HepG2 (cell line): Measurements from ENCODE around the gene PRDX2. TPM values are rescaled to one million over a fixed set of nuclear protein-coding genes. Genes with fewer than 3 reads are reported as not detected.

ENCODE experiments used
- BATF2 ChIP-seq: sonication (generic); formaldehyde crosslinking; IDR thresholded peaks from 2 replicates; pipeline ENCODE4 v1.8.0; 2022; ENCODE audit warnings: mild to moderate bottlenecking, missing genetic modification reagents, moderate library complexity
- BCL6 ChIP-seq: IDR thresholded peaks from 2 replicates; pipeline ENCODE4 v1.6.1; 2016; ENCODE audit warnings: missing genetic modification reagents, missing compliant biosample characterization
- CEBPB ChIP-seq: IDR thresholded peaks from 2 replicates; pipeline ENCODE4 v1.6.1; 2011; ENCODE audit warnings: low read depth, low read length, improper control_type of control experiment, borderline replicate concordance
- CREBL2 ChIP-seq: sonication (generic); formaldehyde crosslinking; IDR thresholded peaks from 2 replicates; pipeline ENCODE4 v1.8.1; 2023; ENCODE audit warnings: missing genetic modification reagents, mild to moderate bottlenecking, borderline replicate concordance
- EHMT2 ChIP-seq: fragments of 200-600 bp; sonication (generic); IDR thresholded peaks from 2 replicates; pipeline ENCODE4 v1.7.0; 2017; ENCODE audit warnings: antibody characterized with exemption, low read depth, low read length, borderline replicate concordance
- FOXK1 ChIP-seq: sonication (generic); formaldehyde crosslinking; IDR thresholded peaks from 2 replicates; pipeline ENCODE4 v1.4.0; 2020; ENCODE audit warnings: low read depth, missing genetic modification reagents, borderline replicate concordance
- HDAC2 ChIP-seq: sonication (generic); formaldehyde crosslinking; IDR thresholded peaks from 2 replicates; pipeline ENCODE4 v1.4.0; 2020; ENCODE audit warnings: missing genetic modification reagents
- MBNL3 ChIP-seq: fragments of 250-450 bp; sonication (Bioruptor Pico); conservative IDR thresholded peaks from 2 replicates; pipeline ENCODE4 v1.8.0; 2022; ENCODE audit warnings: mild to moderate bottlenecking, inconsistent platforms
- MLXIP ChIP-seq: sonication (generic); formaldehyde crosslinking; IDR thresholded peaks from 2 replicates; pipeline ENCODE4 v1.9.0; 2021; ENCODE audit warnings: missing genetic modification reagents, borderline replicate concordance
- NFYC ChIP-seq: IDR thresholded peaks from 2 replicates; pipeline ENCODE4 v1.6.1; 2016; ENCODE audit warnings: missing genetic modification reagents, missing compliant biosample characterization
- NPAS2 ChIP-seq: sonication (generic); formaldehyde crosslinking; IDR thresholded peaks from 2 replicates; pipeline ENCODE4 v1.8.0; 2022; ENCODE audit warnings: mild to moderate bottlenecking, missing genetic modification reagents, borderline replicate concordance
- PITX1 ChIP-seq: sonication (generic); formaldehyde crosslinking; IDR thresholded peaks from 2 replicates; pipeline ENCODE4 v1.5.1; 2020; ENCODE audit warnings: mild to moderate bottlenecking, missing genetic modification reagents
- PTBP1 ChIP-seq: fragments of 200-400 bp; formaldehyde crosslinking; IDR thresholded peaks from 2 replicates; pipeline ENCODE4 v1.6.1; 2018; ENCODE audit warnings: low read length, low read depth; ENCODE audit not compliant: poor library complexity, severe bottlenecking
- REXO4 ChIP-seq: sonication (generic); formaldehyde crosslinking; IDR thresholded peaks from 2 replicates; pipeline ENCODE4 v1.8.0; 2022; ENCODE audit warnings: missing genetic modification reagents, mild to moderate bottlenecking, borderline replicate concordance
- SPEN ChIP-seq: sonication (generic); formaldehyde crosslinking; IDR thresholded peaks from 2 replicates; pipeline ENCODE4 v1.5.1; 2020; ENCODE audit warnings: low read depth, mild to moderate bottlenecking, missing genetic modification reagents
- TAF1 ChIP-seq: sonication (generic); formaldehyde crosslinking; IDR thresholded peaks from 2 replicates; pipeline ENCODE4 v1.4.0; 2020; ENCODE audit warnings: missing genetic modification reagents
- ZBTB14 ChIP-seq: sonication (generic); formaldehyde crosslinking; IDR thresholded peaks from 2 replicates; pipeline ENCODE4 v1.4.0; 2020; ENCODE audit warnings: missing genetic modification reagents
- ZBTB25 ChIP-seq: IDR thresholded peaks from 2 replicates; pipeline ENCODE4 v1.6.1; 2018; ENCODE audit warnings: missing genetic modification reagents
- ZNF101 ChIP-seq: sonication (generic); formaldehyde crosslinking; IDR thresholded peaks from 2 replicates; pipeline ENCODE4 v1.4.0; 2020; ENCODE audit warnings: mild to moderate bottlenecking, low read depth, missing genetic modification reagents, borderline replicate concordance
- ZNF292 ChIP-seq: sonication (generic); formaldehyde crosslinking; IDR thresholded peaks from 2 replicates; pipeline ENCODE4 v1.8.1; 2022; ENCODE audit warnings: mild to moderate bottlenecking, low read depth, missing genetic modification reagents, borderline replicate concordance
- ZNF552 ChIP-seq: sonication (generic); formaldehyde crosslinking; IDR thresholded peaks from 2 replicates; pipeline ENCODE4 v1.9.0; 2022; ENCODE audit warnings: missing genetic modification reagents, mild to moderate bottlenecking, borderline replicate concordance
- ZNF772 ChIP-seq: sonication (generic); formaldehyde crosslinking; IDR thresholded peaks from 2 replicates; pipeline ENCODE4 v1.5.0; 2020; ENCODE audit warnings: mild to moderate bottlenecking, missing genetic modification reagents
- ZNF777 ChIP-seq: sonication (generic); formaldehyde crosslinking; IDR thresholded peaks from 2 replicates; pipeline ENCODE4 v1.4.0; 2020; ENCODE audit warnings: missing genetic modification reagents
- polyA plus RNA-seq, 8 experiments: library from polyadenylated mRNA; depleted of rRNA in 3 of 8; stranded (reverse) in 7 of 8; unstranded in 1 of 8; fragments of >200 nt; fragmentation: Illumina TruSeq in 4 of 8; extraction: Trizol in 4 of 8; gene quantifications; 2 replicates each; pipeline versions ENCODE4 v1.2.1 to v1.2.3, GENCODE V29; 2011 to 2016; ENCODE audit warnings: low read depth in 4 of 8, missing spikeins in 1 of 8, mixed read lengths in 1 of 8; ENCODE audit not compliant: insufficient read depth in 1 of 8
- total RNA-seq, 5 experiments: library from RNA; depleted of rRNA; stranded (reverse); fragments of >200 nt; fragmentation: Illumina TruSeq; extraction: Trizol; gene quantifications; 2 replicates each; pipeline ENCODE4 v1.2.3, GENCODE V29; 2016; ENCODE audit warnings: low read depth in 1 of 5

The PRDX2 gene
- total and polyA plus RNA-seq, 2 of the 13 experiments (the other 11 are each of a cell fraction or from before 2014, with no cell fraction given): 218 to 381 TPM

- TF ChIP-seq BATF2 (CRISPR knock-in tag): no peak
- TF ChIP-seq NPAS2 (CRISPR knock-in tag): no peak
- TF ChIP-seq PITX1 (CRISPR knock-in tag): 0 out of 2 replicates have a peak, but pooled peaks have one; percentile 41
- peak; percentile 53; the same call in 1 of the 2 replicates for TF ChIP-seq BCL6
- peak; percentile 72 for TF ChIP-seq TAF1 (CRISPR knock-in tag)
- TF ChIP-seq MLXIP (CRISPR knock-in tag): 0 out of 2 replicates have a peak, but pooled peaks have one; percentile 16
- TF ChIP-seq PTBP1: no peak
- peak; percentile 52; the same call in 1 of the 2 replicates for TF ChIP-seq ZNF772
- no peak for TF ChIP-seq CEBPB
- peak; percentile 58; the same call in 1 of the 2 replicates for TF ChIP-seq ZNF552 (CRISPR knock-in tag)
- TF ChIP-seq CREBL2: no peak
- 0 out of 2 replicates have a peak, but pooled peaks have one; percentile 54 for TF ChIP-seq REXO4 (CRISPR knock-in tag)
- 0 out of 2 replicates have a peak, but pooled peaks have one; percentile 19 for TF ChIP-seq ZBTB14 (CRISPR knock-in tag)
- TF ChIP-seq ZNF101 (CRISPR knock-in tag): no peak
- 0 out of 2 replicates have a peak, but pooled peaks have one; percentile 34 for TF ChIP-seq ZBTB25 (CRISPR knock-in tag)
- peak; percentile 69 for TF ChIP-seq SPEN (CRISPR knock-in tag)
- no peak for TF ChIP-seq NFYC
- TF ChIP-seq HDAC2 (CRISPR knock-in tag): peak; percentile 60
- TF ChIP-seq FOXK1 (CRISPR knock-in tag): peak; percentile 36; the same call in 1 of the 2 replicates
- no peak for TF ChIP-seq MBNL3 (CRISPR knock-in tag)
- TF ChIP-seq ZNF777 (CRISPR knock-in tag): peak; percentile 99
- 0 out of 2 replicates have a peak, but pooled peaks have one; percentile 18 for TF ChIP-seq ZNF292 (CRISPR knock-in tag)
- no peak for TF ChIP-seq EHMT2
These were observed 9.3 kb downstream of the PRDX2 start (continued) for GRCh38 chr19:12792051-12792852.
